OCI-LY1 (cell line): ENCODE data around the gene BTG4.

Experiments used
- H2AFZ ChIP-seq: fragments of 200-600 bp; sonication (generic), shearing (Covaris generic); 2 replicates; pipeline ENCODE4 v1.6.0; 2014; ENCODE audit warnings: antibody characterized with exemption, mild to moderate bottlenecking, low read length
- H3F3A ChIP-seq: fragments of 200-600 bp; sonication (generic), shearing (Covaris generic); 2 replicates; pipeline ENCODE4 v1.6.0; 2014; ENCODE audit warnings: mild to moderate bottlenecking, antibody characterized with exemption, low read length, moderate library complexity; ENCODE audit not compliant: insufficient read depth
- H3K27ac ChIP-seq: fragments of 200-600 bp; sonication (generic); 2 replicates; pipeline ENCODE4 v1.5.1; 2014; ENCODE audit warnings: low read length, mixed run types, mild to moderate bottlenecking, low read depth; ENCODE audit not compliant: poor library complexity, severe bottlenecking
- H3K27me3 ChIP-seq: fragments of 200-600 bp; sonication (generic); 2 replicates; pipeline ENCODE4 v1.6.0; 2014; ENCODE audit warnings: antibody characterized with exemption, mild to moderate bottlenecking, low read length, moderate library complexity; ENCODE audit not compliant: insufficient read depth
- H3K36me3 ChIP-seq: fragments of 200-600 bp; sonication (generic); 2 replicates; pipeline ENCODE4 v1.6.1; 2014; ENCODE audit warnings: mild to moderate bottlenecking, antibody characterized with exemption, low read length, moderate library complexity, mixed read lengths; ENCODE audit not compliant: insufficient read depth
- H3K4me1 ChIP-seq: fragments of 200-600 bp; sonication (generic); 2 replicates; pipeline ENCODE4 v1.5.1; 2014; ENCODE audit warnings: mild to moderate bottlenecking, low read length, moderate library complexity; ENCODE audit not compliant: insufficient read depth, severe bottlenecking
- H3K4me2 ChIP-seq: fragments of 200-600 bp; sonication (generic), shearing (Covaris generic); 2 replicates; pipeline ENCODE4 v1.6.1; 2014; ENCODE audit warnings: low read length
- H3K4me3 ChIP-seq: fragments of 200-600 bp; sonication (generic); 2 replicates; pipeline ENCODE4 v1.5.1; 2014; ENCODE audit warnings: low read length, low read depth, mild to moderate bottlenecking, mixed read lengths; ENCODE audit not compliant: poor library complexity, severe bottlenecking
- H3K79me2 ChIP-seq: fragments of 200-600 bp; shearing (Covaris generic); 2 replicates; pipeline ENCODE4 v1.6.1; 2016; ENCODE audit warnings: mixed run types, low read length, mixed read lengths; ENCODE audit not compliant: insufficient read depth
- H3K9ac ChIP-seq: fragments of 200-600 bp; sonication (generic), shearing (Covaris generic); 2 replicates; pipeline ENCODE4 v1.6.1; 2014; ENCODE audit warnings: mild to moderate bottlenecking, low read length, mixed read lengths
- H3K9me2 ChIP-seq: fragments of 200-600 bp; sonication (generic), shearing (Covaris generic); 2 replicates; pipeline ENCODE4 v1.6.1; 2014; ENCODE audit warnings: low read depth, mild to moderate bottlenecking, low read length, mixed read lengths
- H3K9me3 ChIP-seq: fragments of 200-600 bp; shearing (Covaris generic); 2 replicates; pipeline ENCODE4 v1.6.1; 2014; ENCODE audit warnings: low read length, mixed read lengths
- H4K20me1 ChIP-seq: fragments of 200-600 bp; sonication (generic), shearing (Covaris generic); 2 replicates; pipeline ENCODE4 v1.6.0; 2016; ENCODE audit warnings: mild to moderate bottlenecking, low read length; ENCODE audit not compliant: insufficient read depth
- CTCF ChIP-seq: fragments of 200-600 bp; sonication (generic), shearing (Covaris generic); IDR thresholded peaks from 2 replicates; pipeline ENCODE4 v1.5.1; 2017; ENCODE audit warnings: mild to moderate bottlenecking, antibody characterized with exemption, low read length, moderate library complexity, mixed read lengths
- EZH2 ChIP-seq: fragments of 200-600 bp; sonication (generic), shearing (Covaris generic); IDR thresholded peaks from 2 replicates; pipeline ENCODE4 v1.8.0; 2017; ENCODE audit warnings: borderline replicate concordance, mixed run types, mild to moderate bottlenecking, antibody characterized with exemption, low read length, moderate library complexity, mixed read lengths

Gene BTG4

GRCh38 chr11:111522426-111522825 lies 10.2 kb upstream of the BTG4 start:
- Histone ChIP-seq H3K9me3 (no peaks in the 10 kb centered on the region), H3K9me2 (no peaks in the 10 kb centered on the region), H3K36me3 (no peaks in the 10 kb centered on the region), H3K4me3 (no peak overlapping the region), H3K27ac (no peak overlapping the region), H3K79me2 (no peaks in the 10 kb centered on the region), H4K20me1 (no peaks in the 10 kb centered on the region), H3K9ac (no peak overlapping the region), H3K27me3 (peaks cover 4% of the 10 kb centered on the region; the same call in 1 of the 2 replicates), H3F3A (no peaks in the 10 kb centered on the region), H3K4me1 (no peaks in the 10 kb centered on the region), H3K4me2 (no peak overlapping the region), H2AFZ (no peak overlapping the region)
- TF ChIP-seq EZH2: no peak
- no peak for TF ChIP-seq CTCF

- Histone ChIP-seq H3K36me3 (no peaks in the 10 kb centered on the region), H3K4me1 (no peaks in the 10 kb centered on the region), H3K27me3 (0 out of 2 replicates have a peak, but pooled peaks cover 4% of the 10 kb centered on the region), H3K9ac (no peak overlapping the region), H3K9me3 (no peaks in the 10 kb centered on the region), H3K9me2 (no peaks in the 10 kb centered on the region), H3K79me2 (no peaks in the 10 kb centered on the region), H2AFZ (no peak overlapping the region), H4K20me1 (no peaks in the 10 kb centered on the region), H3K4me2 (no peak overlapping the region), H3F3A (no peaks in the 10 kb centered on the region), H3K4me3 (no peak overlapping the region), H3K27ac (no peak overlapping the region)
- TF ChIP-seq EZH2: no peak
- no peak for TF ChIP-seq CTCF
Observed at GRCh38 chr11:111521135-111521534, 8.9 kb upstream of the BTG4 start.

GRCh38 chr11:111520560-111520959 lies 8.4 kb upstream of the BTG4 start:
- TF ChIP-seq EZH2 (no peak), CTCF (no peak)
- H3K4me3 ChIP-seq: no peak overlapping the region
- no peak overlapping the region for H3K4me2 ChIP-seq

More at GRCh38 chr11:111520560-111520959, 8.4 kb upstream of the BTG4 start:
- no peaks in the 10 kb centered on the region for H3K9me3 ChIP-seq
- no peaks in the 10 kb centered on the region for H3K4me1 ChIP-seq
- H3K27ac ChIP-seq: no peak overlapping the region
- no peaks in the 10 kb centered on the region for H3K9me2 ChIP-seq
- H2AFZ ChIP-seq: no peak overlapping the region
- H3F3A ChIP-seq: no peaks in the 10 kb centered on the region
- H4K20me1 ChIP-seq: no peaks in the 10 kb centered on the region
- H3K36me3 ChIP-seq: no peaks in the 10 kb centered on the region
- H3K79me2 ChIP-seq: no peaks in the 10 kb centered on the region
- no peak overlapping the region for H3K9ac ChIP-seq
- H3K27me3 ChIP-seq: 0 out of 2 replicates have a peak, but pooled peaks cover 4% of the 10 kb centered on the region
